LNCaP clone FGC (cell line): ENCODE results near the gene ABI3.
A peak's percentile ranks its signal among the peaks of the same experiment; 100 is the strongest.
"Not testable (repeated sequence)": the region's sequence is repeated elsewhere in the genome, so short reads cannot be mapped to it uniquely, and the experiment has no call there.

Source experiments
- DNase-seq: peaks from one replicate; pipeline ENCODE4 v3.0.0-alpha.2; 2011; ENCODE audit warnings: low read depth
- H3K4me3 ChIP-seq: 2 replicates; pipeline ENCODE4 v1.5.1; 2011; ENCODE audit warnings: mild to moderate bottlenecking, low read depth, low read length, control low read depth
- TF ChIP-seq, protein P1 (sequence below): IDR thresholded peaks from 2 replicates; pipeline ENCODE4 v1.5.1; 2012; ENCODE audit warnings: mild to moderate bottlenecking; ENCODE audit not compliant: control insufficient read depth, insufficient read depth; ENCODE audit errors: extremely low read depth

The ABI3 gene

DNA sequence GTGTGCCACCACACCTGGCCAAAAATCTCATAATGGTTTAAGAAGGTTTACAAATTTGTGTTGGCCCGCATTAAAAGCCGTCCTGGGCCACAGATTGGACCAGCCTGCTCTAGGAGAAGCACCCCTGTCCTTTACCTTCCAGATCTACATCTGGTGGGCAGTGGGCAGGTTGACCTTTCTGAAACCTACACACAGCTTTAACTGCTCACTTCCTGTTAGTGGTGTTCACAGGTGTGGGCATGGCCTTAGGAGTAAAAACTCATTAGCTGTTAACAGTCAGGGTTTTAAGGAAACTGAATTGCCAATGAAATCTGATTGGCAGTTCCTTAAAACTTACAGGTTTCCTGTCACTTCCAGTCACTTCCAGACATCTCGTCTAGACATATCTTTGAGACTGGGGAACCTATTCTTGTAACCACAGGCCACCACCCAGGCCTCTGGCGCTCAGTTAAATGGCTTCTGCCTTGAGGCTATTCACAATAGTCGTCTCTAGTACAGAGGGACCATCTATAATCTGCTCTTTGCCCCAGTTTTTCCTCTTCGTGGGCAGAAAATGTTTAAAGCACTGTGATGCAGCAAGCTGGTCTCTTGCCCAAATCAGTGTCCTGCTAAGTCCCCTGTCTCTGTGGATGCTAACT, 29.4 kb upstream of the ABI3 start:
- H3K4me3 ChIP-seq, result no peak overlapping the region
- DNase-seq, result no peak
- TF ChIP-seq, protein P1, sequence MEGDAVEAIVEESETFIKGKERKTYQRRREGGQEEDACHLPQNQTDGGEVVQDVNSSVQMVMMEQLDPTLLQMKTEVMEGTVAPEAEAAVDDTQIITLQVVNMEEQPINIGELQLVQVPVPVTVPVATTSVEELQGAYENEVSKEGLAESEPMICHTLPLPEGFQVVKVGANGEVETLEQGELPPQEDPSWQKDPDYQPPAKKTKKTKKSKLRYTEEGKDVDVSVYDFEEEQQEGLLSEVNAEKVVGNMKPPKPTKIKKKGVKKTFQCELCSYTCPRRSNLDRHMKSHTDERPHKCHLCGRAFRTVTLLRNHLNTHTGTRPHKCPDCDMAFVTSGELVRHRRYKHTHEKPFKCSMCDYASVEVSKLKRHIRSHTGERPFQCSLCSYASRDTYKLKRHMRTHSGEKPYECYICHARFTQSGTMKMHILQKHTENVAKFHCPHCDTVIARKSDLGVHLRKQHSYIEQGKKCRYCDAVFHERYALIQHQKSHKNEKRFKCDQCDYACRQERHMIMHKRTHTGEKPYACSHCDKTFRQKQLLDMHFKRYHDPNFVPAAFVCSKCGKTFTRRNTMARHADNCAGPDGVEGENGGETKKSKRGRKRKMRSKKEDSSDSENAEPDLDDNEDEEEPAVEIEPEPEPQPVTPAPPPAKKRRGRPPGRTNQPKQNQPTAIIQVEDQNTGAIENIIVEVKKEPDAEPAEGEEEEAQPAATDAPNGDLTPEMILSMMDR, result no peak

GRCh38 chr17:49183341-49183740, 27.2 kb upstream of the ABI3 start:
- TF ChIP-seq, protein P1, result no peak
- no peak for DNase-seq
- H3K4me3 ChIP-seq, result no peak overlapping the region

DNA sequence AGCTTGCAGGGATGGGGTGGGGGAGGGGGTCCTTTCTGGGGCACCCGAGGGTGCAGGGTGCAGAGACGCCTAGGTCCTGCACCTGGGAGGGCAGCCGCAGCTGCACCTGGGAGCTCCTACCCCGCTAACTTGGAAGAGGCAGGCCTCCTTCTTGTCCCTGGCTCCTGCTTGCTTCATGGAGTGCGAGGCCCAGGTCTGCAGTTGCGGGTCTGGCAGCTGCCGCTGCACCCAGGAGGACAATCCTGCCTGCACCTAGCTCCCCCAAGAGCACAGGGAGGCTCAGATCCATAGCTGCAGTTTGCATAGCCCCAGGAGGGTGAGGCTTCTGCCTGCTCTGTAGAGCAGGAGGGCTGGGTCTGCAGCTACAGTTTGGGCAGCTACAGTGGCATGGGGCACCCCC, 26.7 kb upstream of the ABI3 start:
- no peak overlapping the region for H3K4me3 ChIP-seq
- DNase-seq, result no peak
- TF ChIP-seq, protein P1, result no peak

- not testable (repeated sequence) for DNase-seq, H3K4me3 ChIP-seq
These were observed 26.0 kb upstream of the ABI3 start for GRCh38 chr17:49184522-49184921.

- not testable (repeated sequence) for H3K4me3 ChIP-seq, DNase-seq
These were observed 25.1 kb upstream of the ABI3 start for GRCh38 chr17:49185381-49185780.

DNA sequence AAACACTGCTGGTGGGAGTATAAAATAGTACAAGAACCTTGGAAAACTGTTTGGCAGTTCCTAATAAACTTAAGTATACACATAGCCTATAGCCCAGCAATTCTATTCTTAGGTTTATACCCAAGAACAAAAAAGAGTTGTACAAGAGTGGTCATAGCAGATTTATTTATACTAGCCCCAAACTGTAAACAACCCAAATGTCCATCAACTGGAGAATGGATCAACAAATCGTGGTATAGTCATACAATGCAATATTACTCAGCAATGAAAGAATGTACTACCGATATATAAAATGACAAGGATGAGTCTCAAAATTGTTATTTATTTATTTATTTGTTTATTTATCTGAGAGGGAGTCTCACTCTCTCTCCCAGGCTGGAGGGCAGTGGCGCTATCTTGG, 23.2 kb upstream of the ABI3 start:
- no peak overlapping the region for H3K4me3 ChIP-seq
- no peak for DNase-seq
- TF ChIP-seq, protein P1, result no peak

DNA sequence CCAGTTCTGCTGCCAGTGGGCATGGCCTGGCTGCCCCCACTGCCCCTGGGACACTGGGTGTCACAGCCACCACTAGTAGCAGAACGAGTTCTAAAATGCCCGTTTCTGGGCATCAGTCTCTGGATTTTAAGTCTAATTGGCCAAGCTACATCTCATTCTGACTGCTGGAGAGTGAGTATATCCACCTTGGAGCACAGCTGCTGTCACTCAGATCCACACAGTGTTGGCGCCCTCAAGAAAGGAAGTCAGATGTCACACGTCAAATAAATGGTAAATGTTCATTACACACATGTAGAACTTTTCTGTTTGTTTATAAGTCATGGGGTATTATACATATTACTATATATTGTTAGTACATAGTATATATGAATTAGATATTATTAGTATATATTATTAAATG, 19.6 kb upstream of the ABI3 start:
- peak; percentile 8 for DNase-seq
- H3K4me3 ChIP-seq, result peak overlapping the region; percentile 31
- TF ChIP-seq, protein P1, result no peak

GRCh38 chr17:49191409-49191916, 19.0 kb upstream of the ABI3 start:
- H3K4me3 ChIP-seq, result peak overlapping the region; percentile 74
- TF ChIP-seq, protein P1, result no peak
- DNase-seq, result peak; percentile 54
